GM18867 (cell line): ENCODE measurements around the gene GATA2.

ENCODE experiments used
- ATAC-seq: cut with Tn5 transposase; IDR thresholded peaks from one replicate; pipeline ENCODE4 v1.9.1; 2021; ENCODE audit warnings: mild to moderate bottlenecking, moderate library complexity; ENCODE audit not compliant: unreplicated experiment

GATA2 gene

GRCh38 chr3:128503164-128503651 is 10.2 kb upstream of the GATA2 start:
- ATAC-seq = no peak

GRCh38 chr3:128502712-128503111 is 9.7 kb upstream of the GATA2 start:
- no peak for ATAC-seq

- ATAC-seq = no peak
Observed at GRCh38 chr3:128501431-128501830, 8.4 kb upstream of the GATA2 start.

- no peak for ATAC-seq
Observed at GRCh38 chr3:128500556-128500955, 7.6 kb upstream of the GATA2 start.

- ATAC-seq = no peak
Observed at GRCh38 chr3:128499724-128500275, 6.8 kb upstream of the GATA2 start.

GRCh38 chr3:128498901-128499530 is 6.0 kb upstream of the GATA2 start:
- ATAC-seq = no peak

- no peak for ATAC-seq
Observed at GRCh38 chr3:128498127-128498626, 5.2 kb upstream of the GATA2 start.

- ATAC-seq = no peak
Observed at GRCh38 chr3:128497305-128498126, 4.5 kb upstream of the GATA2 start.

- no peak for ATAC-seq
Observed at GRCh38 chr3:128496602-128497304, 3.8 kb upstream of the GATA2 start.

- no peak for ATAC-seq
Observed at GRCh38 chr3:128496019-128496601, 3.1 kb upstream of the GATA2 start.

GRCh38 chr3:128495435-128495970 is 2.5 kb upstream of the GATA2 start:
- no peak for ATAC-seq

GRCh38 chr3:128494367-128494650 is 1.3 kb upstream of the GATA2 start:
- no peak for ATAC-seq

GRCh38 chr3:128493570-128494366 is 767 bp upstream of the GATA2 start:
- no peak for ATAC-seq

GRCh38 chr3:128491941-128492670 is 895 bp downstream of the GATA2 start:
- ATAC-seq = no peak

- ATAC-seq = no peak
Observed at GRCh38 chr3:128491691-128491940, 1.4 kb downstream of the GATA2 start.

- ATAC-seq = no peak
Observed at GRCh38 chr3:128490915-128491690, 1.9 kb downstream of the GATA2 start.

- no peak for ATAC-seq
Observed at GRCh38 chr3:128490650-128490914, 2.4 kb downstream of the GATA2 start.

GRCh38 chr3:128489927-128490649 is 2.9 kb downstream of the GATA2 start:
- ATAC-seq = no peak

GRCh38 chr3:128489674-128489926 is 3.4 kb downstream of the GATA2 start:
- ATAC-seq = no peak
